A549 (cell line): ENCODE data around the gene GAS7.

Experiments used
- CHD2 ChIP-seq: fragments of 150-350 bp; IDR thresholded peaks from 2 replicates; pipeline ENCODE4 v1.6.1; 2014; ENCODE audit warnings: low read length; ENCODE audit not compliant: partially characterized antibody
- TF ChIP-seq, protein P1 (sequence below): fragments of >200 bp; sonication (Bioruptor Twin); formaldehyde crosslinking; IDR thresholded peaks from 3 replicates; pipeline ENCODE4 v1.6.1; 2016
- TF ChIP-seq, protein P2 (sequence below): fragments of >200 bp; sonication (Bioruptor Twin); formaldehyde crosslinking; IDR thresholded peaks from 3 replicates; pipeline ENCODE4 v1.5.1; 2016

DNA sequence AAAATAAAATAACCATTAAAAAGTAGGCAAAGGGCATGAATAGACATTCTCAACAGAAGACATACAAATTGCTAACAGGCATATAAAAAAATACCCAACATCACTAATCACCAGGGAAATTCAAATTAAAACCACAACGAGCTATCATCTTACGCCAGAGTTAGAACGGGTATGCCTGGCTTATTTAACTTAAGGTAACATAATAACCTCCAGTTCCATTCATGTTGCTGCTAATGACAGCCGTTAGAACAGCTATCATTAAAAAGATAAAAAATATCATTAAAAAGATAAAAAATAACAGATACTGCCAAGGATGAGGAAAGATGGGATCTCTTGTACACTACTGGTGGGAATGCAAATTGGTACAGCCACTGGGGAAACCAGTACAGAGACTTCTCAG, 89.3 kb downstream of the GAS7 start:
- no peak for TF ChIP-seq CHD2
- TF ChIP-seq, protein P1, sequence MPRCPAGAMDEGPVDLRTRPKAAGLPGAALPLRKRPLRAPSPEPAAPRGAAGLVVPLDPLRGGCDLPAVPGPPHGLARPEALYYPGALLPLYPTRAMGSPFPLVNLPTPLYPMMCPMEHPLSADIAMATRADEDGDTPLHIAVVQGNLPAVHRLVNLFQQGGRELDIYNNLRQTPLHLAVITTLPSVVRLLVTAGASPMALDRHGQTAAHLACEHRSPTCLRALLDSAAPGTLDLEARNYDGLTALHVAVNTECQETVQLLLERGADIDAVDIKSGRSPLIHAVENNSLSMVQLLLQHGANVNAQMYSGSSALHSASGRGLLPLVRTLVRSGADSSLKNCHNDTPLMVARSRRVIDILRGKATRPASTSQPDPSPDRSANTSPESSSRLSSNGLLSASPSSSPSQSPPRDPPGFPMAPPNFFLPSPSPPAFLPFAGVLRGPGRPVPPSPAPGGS: no peak
- TF ChIP-seq, protein P2, sequence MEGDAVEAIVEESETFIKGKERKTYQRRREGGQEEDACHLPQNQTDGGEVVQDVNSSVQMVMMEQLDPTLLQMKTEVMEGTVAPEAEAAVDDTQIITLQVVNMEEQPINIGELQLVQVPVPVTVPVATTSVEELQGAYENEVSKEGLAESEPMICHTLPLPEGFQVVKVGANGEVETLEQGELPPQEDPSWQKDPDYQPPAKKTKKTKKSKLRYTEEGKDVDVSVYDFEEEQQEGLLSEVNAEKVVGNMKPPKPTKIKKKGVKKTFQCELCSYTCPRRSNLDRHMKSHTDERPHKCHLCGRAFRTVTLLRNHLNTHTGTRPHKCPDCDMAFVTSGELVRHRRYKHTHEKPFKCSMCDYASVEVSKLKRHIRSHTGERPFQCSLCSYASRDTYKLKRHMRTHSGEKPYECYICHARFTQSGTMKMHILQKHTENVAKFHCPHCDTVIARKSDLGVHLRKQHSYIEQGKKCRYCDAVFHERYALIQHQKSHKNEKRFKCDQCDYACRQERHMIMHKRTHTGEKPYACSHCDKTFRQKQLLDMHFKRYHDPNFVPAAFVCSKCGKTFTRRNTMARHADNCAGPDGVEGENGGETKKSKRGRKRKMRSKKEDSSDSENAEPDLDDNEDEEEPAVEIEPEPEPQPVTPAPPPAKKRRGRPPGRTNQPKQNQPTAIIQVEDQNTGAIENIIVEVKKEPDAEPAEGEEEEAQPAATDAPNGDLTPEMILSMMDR: no peak
